GM12864 (cell line): ENCODE data around the gene SDR42E2.

ENCODE experiments used
- DNase-seq: peaks from one replicate; pipeline ENCODE4 v3.0.0-alpha.2; 2011; ENCODE audit warnings: low read depth
- H3K4me3 ChIP-seq: 2 replicates; pipeline ENCODE4 v1.5.1; 2011; ENCODE audit warnings: mild to moderate bottlenecking, low read depth, low read length, control low read depth
- TF ChIP-seq, protein P1 (sequence below): IDR thresholded peaks from 2 replicates; pipeline ENCODE4 v1.5.1; 2011; ENCODE audit warnings: low read depth, mild to moderate bottlenecking, moderate library complexity, low read length, control low read depth, inconsistent platforms; ENCODE audit errors: missing control alignments

Gene SDR42E2

DNA sequence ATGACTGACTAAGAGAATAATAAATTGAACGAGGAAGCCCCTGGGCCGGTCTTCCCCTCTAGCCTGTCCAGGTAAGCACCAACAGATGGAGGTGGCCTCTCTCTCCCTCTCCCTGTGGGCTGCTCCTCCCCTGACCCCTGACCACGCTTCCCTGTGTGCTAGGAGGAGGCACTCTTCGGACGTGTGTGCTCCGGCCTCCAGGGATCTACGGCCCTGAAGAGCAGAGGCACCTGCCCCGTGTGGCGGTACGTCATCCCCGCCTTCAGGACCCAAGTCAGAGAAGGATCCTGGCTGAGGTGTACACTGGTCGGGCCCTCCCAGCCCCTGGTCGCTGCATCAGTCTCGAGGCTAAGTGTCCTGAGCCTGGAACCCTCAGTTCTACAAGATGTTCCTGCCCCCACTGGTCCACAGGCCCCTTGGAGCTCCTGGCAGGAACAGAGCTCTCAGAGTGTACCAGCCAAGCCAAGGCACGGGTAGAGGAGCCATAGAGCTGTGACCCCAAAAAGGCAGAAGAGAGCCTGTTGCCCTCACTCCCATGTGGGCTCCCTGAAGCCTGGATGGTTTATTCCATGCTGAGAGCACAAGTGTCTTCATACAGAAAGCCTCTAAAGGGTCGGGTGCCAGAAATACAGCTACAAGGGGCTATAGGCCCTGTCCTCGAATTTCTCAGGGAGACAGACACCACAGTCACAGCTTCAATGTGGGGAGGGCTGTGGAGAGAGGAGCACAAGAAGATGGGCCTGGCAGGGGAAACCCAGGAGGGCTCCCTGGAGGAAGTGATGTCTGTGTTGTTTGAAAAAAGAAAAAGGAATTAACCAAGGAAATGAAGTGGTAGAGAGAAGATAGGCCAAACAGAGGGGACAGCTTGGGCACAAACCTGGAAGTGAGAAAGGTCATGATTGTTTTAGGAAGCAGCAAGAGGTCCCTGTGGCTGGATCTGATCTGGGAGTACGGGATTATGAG, 15.9 kb downstream of the SDR42E2 start:
- DNase-seq, result no peak
- no peak overlapping the region for H3K4me3 ChIP-seq
- TF ChIP-seq, protein P1, sequence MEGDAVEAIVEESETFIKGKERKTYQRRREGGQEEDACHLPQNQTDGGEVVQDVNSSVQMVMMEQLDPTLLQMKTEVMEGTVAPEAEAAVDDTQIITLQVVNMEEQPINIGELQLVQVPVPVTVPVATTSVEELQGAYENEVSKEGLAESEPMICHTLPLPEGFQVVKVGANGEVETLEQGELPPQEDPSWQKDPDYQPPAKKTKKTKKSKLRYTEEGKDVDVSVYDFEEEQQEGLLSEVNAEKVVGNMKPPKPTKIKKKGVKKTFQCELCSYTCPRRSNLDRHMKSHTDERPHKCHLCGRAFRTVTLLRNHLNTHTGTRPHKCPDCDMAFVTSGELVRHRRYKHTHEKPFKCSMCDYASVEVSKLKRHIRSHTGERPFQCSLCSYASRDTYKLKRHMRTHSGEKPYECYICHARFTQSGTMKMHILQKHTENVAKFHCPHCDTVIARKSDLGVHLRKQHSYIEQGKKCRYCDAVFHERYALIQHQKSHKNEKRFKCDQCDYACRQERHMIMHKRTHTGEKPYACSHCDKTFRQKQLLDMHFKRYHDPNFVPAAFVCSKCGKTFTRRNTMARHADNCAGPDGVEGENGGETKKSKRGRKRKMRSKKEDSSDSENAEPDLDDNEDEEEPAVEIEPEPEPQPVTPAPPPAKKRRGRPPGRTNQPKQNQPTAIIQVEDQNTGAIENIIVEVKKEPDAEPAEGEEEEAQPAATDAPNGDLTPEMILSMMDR, result no peak

GRCh38 chr16:22181426-22181825, 19.1 kb downstream of the SDR42E2 start:
- H3K4me3 ChIP-seq, result no peak overlapping the region
- TF ChIP-seq, protein P1, result no peak
- DNase-seq, result no peak

- no peak overlapping the region for H3K4me3 ChIP-seq
- TF ChIP-seq, protein P1, result no peak
- no peak for DNase-seq
Measured at GRCh38 chr16:22181843-22182242, 19.5 kb downstream of the SDR42E2 start.

- DNase-seq, result no peak
- TF ChIP-seq, protein P1, result no peak
- no peak overlapping the region for H3K4me3 ChIP-seq
Measured at GRCh38 chr16:22183335-22183734, 21.0 kb downstream of the SDR42E2 start.

- no peak overlapping the region for H3K4me3 ChIP-seq
- TF ChIP-seq, protein P1, result peak; percentile 68
- DNase-seq, result no peak
Measured at GRCh38 chr16:22183901-22184614, 21.8 kb downstream of the SDR42E2 start.

DNA sequence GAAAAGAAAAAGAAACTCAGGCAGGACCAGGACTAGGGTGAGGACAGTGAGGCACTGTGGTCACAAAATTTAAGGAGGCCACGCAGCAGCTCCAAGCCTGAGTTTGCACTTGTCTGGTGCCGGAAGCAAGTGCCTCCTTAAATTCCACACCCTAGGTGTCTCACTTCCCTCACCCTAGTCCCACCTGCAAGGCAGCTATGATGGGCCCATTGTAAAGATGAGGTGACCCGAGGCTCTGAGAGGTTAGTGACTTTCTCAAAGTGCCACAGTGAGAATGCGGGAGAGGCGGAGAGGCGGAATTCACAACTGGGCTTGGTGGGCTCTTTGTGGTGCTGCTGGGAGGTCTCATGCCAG, 22.3 kb downstream of the SDR42E2 start:
- TF ChIP-seq, protein P1, result no peak
- no peak overlapping the region for H3K4me3 ChIP-seq
- DNase-seq, result no peak
